ENCODE results near the gene ANKZF1.
"Not testable (repeated sequence)": the region's sequence is repeated elsewhere in the genome, so short reads cannot be mapped to it uniquely, and the experiment has no call there.

The ANKZF1 gene

GRCh38 chr2:219229305-219230058, at the start of gene ANKZF1, which contains the start of gene ATG9A:
TSS of gene ANKZF1 (plus strand) at chr2:219229806. CDS start at chr2:219230258, 452 bp downstream.
TSS of gene ATG9A (minus strand) at chr2:219229636. CDS start at chr2:219228024, 1,612 bp downstream.
- peak; percentile 95 for DNase-seq

GRCh38 chr2:219180961-219181360, 48.6 kb upstream of the ANKZF1 start:
- no peak for DNase-seq

- no peak for DNase-seq
These were observed 48.1 kb upstream of the ANKZF1 start for GRCh38 chr2:219181531-219181930.

DNA sequence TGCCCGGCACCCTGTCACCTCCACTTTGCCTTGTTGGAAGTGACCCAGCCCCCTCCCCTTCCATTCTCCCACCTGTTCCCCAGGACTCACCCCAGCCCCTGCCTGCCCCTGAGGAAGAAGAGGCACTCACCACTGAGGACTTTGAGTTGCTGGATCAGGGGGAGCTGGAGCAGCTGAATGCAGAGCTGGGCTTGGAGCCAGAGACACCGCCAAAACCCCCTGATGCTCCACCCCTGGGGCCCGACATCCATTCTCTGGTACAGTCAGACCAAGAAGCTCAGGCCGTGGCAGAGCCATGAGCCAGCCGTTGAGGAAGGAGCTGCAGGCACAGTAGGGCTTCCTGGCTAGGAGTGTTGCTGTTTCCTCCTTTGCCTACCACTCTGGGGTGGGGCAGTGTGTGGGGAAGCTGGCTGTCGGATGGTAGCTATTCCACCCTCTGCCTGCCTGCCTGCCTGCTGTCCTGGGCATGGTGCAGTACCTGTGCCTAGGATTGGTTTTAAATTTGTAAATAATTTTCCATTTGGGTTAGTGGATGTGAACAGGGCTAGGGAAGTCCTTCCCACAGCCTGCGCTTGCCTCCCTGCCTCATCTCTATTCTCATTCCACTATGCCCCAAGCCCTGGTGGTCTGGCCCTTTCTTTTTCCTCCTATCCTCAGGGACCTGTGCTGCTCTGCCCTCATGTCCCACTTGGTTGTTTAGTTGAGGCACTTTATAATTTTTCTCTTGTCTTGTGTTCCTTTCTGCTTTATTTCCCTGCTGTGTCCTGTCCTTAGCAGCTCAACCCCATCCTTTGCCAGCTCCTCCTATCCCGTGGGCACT, 47.1 kb upstream of the ANKZF1 start:
- DNase-seq: no peak

GRCh38 chr2:219183151-219183772, 46.3 kb upstream of the ANKZF1 start:
- no peak for DNase-seq

GRCh38 chr2:219184121-219184520, 45.5 kb upstream of the ANKZF1 start:
- no peak for DNase-seq

DNA sequence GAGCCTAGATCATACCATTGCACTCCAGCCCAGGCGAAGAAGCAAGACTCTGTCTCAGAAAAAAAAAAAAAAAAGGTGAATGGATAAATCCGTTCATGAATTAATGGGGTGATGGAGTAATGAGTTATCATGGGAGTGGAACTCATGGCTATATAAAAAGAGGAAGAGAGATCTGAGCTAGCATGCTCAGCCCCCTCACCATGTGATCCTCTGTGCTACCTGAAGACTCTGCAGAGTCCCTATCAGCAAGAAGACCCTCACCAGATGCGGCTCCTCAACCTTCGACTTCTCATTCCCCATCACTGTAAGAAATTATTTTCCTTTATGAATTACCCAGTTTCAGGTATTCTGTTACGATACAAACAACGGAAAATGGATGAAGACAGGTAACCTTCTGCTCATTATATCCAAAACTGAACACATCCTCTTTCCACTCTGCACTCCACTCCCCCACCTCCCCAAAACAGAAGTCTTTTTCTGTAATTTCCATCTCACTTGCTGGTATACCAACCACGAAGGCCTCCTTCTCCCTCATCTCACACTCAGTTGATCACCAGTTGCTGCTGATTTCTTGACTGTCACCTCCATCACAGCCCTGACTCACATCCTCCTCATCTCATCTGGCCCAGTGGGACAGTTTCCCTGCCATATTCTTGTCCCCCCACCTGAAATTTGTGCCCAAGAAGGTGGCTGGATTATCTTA, 42.7 kb upstream of the ANKZF1 start:
- no peak for DNase-seq

GRCh38 chr2:219197388-219197787, 32.2 kb upstream of the ANKZF1 start:
- no peak for DNase-seq

DNA sequence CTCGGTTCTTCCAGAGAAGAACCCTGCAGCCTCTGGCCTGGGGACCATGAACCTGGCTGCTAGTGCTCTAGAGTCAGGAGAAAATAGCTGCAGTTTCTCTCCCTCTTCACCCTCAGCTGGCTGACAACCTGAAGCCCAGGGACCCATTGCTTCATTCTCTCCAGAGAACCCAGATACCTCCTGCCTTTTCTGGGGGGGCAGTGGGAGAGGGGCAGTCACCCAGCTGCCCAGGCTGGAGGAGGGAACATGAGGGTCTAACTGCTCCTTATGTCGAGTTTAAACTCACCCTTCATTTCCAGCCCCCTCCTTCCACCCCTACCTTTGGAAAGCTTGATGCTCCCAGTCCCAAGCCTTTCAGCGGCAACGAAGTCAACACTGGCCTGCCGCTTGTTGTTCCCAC, 30.6 kb upstream of the ANKZF1 start:
- no peak for DNase-seq

GRCh38 chr2:219199470-219200211, 30.0 kb upstream of the ANKZF1 start:
- no peak for DNase-seq

GRCh38 chr2:219200502-219201326, 28.9 kb upstream of the ANKZF1 start:
- not testable (repeated sequence) for DNase-seq

DNA sequence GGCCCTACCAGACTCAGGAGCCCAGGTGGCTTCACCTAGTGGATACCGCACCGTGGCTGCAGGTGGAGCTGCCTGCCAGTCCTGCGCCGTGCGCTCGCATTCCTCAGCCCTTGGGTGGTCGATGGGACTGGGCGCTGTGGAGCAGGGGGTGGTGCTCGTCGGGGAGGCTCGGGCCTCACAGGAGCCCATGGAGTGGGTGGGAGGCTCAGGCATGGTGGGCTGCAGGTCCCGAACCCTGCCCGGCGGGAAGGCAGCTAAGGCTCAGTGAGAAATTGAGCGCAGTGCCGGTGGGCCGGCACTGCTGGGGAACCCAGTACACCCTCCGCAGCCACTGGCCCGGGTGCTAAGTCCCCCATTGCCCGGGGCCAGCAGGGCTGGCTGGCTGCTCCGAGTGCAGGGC, 28.3 kb upstream of the ANKZF1 start:
- DNase-seq: not testable (repeated sequence)

- DNase-seq: no peak
These were observed 25.0 kb upstream of the ANKZF1 start for GRCh38 chr2:219204425-219205164.

DNA sequence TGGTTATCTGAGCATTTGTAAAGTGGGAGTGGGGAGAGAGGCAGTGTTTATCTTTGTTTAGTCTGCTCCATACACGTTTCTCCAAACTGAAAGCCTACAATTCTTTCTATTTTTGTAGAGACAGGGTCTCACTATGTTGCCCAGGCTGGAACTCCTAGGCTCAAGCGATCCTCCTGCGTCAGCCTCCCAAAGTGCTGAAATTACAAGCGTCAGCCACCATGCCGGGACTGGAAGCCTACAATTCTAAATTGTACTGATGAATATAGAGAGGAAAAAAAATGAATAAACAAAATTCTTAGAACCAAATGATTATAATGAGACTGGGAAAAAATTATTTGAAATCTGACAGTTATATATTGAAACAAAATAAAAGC, 24.5 kb upstream of the ANKZF1 start:
- DNase-seq: no peak

DNA sequence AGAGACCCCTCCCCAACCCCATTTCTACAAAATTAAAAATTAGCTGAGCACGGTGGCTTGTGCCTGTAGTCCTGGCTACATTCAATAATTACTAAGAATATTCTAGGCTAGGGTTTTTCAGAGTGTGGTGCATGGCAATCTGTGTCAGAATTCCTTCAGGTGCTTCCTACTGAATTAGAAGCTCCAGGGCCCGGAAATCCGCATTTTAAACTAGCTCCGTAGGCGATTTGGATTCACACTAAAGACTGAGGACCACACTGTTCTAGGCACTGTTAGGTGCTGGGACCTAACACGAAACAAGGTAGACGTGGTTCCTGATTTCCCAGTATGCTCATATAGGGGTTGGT, 23.7 kb upstream of the ANKZF1 start:
- DNase-seq: no peak

- peak; percentile 80 for DNase-seq
These were observed 23.1 kb upstream of the ANKZF1 start, which contains the start of gene ZFAND2B for GRCh38 chr2:219206328-219207133. TSS of gene ZFAND2B (plus strand) at chr2:219206782. CDS start at chr2:219206988, 206 bp downstream.

DNA sequence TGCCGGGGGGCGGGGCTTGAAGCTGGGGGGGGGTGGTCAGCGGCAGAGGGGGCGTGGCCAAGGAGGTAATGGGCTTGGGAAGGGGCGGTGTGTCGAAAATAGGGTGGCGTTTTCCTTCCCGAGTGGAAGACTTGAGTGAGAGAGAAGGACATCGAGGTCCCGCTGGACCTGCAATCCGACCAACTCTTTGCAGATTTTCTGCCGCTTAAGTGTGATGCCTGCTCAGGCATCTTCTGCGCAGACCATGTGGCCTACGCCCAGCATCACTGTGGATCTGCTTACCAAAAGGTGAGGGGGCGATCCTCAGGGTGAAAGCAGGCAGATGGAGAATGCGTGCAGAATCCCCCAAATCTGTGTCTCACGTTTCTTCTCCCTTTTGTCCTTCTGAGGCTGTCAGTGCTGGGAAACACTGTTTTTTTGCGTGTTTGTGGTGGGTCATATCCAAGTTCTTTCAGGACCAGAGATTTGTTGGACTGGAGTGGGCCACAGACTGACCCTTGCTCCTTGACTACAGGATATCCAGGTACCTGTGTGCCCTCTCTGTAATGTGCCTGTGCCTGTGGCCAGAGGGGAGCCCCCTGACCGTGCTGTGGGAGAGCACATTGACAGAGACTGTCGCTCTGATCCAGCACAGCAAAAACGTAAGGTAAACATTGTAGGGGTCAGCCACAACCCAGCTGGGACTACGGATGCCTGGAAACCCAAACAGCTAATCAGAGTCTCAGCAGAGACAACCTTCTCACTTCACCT, 22.3 kb upstream of the ANKZF1 start:
- DNase-seq: no peak

GRCh38 chr2:219207884-219208740, 21.5 kb upstream of the ANKZF1 start:
- no peak for DNase-seq
